Cardiac septum (tissue), 1 donor: ENCODE data around the gene BIRC6. TPM values are rescaled to one million over a fixed set of nuclear protein-coding genes. Genes with fewer than 3 reads are reported as not detected.
"Not testable (repeated sequence)": the region's sequence is repeated elsewhere in the genome, so short reads cannot be mapped to it uniquely, and the experiment has no call there.

ENCODE experiments used
- DNase-seq: peaks from one replicate; pipeline ENCODE4 v3.0.0-alpha.2; 2020; ENCODE audit warnings: low spot score
- intact Hi-C: fragments of 100-400 bp; cut with DNase I; formaldehyde crosslinking; loops from one replicate; pipeline ENCODE4 v1.14.0; 2022
- total RNA-seq: library from RNA; stranded (reverse); fragmentation: NEBNext Ultra II Directional; extraction: Animal tissue kit (Norgen Biotek cat#: 25700); gene quantifications from one replicate; pipeline ENCODE4 v1.2.1, GENCODE V29; 2021
- donor health status: DM: no; HTN: no; CAD: no.

The BIRC6 gene
- total RNA-seq, 1 donor from 2014 or later: 57.0 TPM

DNA sequence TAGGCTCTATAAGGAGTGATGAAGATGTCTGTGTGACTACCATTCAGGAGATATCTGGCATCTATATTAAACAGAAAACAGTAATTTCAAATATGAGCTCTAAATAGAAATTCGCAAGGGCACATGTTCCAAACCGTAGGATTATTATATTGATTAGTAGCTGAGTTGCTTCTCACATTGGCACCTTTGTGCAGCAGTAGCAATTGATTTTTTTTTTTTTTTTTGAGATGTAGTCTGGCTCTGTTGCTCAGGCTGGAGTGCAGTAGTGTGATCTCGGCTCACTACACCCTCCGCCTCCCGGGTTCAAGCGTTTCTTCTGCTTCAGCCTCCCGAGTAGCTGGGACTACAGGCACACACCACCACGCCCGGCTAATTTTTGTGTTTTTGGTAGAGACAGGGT, 12.4 kb downstream of the BIRC6 start:
- intact Hi-C loops: no loop called here
- no peak for DNase-seq

DNA sequence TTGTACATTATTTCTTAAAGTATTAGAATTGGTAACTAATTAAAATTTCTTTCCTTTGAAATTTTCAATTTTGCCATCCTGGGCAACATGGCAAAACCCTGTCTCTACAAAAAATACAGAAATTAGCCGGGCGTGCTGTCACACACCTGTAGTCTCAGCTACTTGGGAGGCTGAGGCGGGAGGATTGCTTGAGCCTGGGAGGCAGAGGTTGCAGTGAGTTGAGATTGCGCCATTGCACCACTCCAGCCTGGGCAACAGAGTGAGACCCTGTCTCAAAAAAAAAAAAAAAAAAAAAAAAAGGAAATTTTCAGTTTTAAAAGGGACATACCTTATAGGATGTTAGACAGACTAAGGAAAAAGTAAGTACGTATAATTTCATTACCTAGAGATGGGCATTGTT, 14.1 kb downstream of the BIRC6 start:
- DNase-seq, intact Hi-C loops: not testable (repeated sequence)

DNA sequence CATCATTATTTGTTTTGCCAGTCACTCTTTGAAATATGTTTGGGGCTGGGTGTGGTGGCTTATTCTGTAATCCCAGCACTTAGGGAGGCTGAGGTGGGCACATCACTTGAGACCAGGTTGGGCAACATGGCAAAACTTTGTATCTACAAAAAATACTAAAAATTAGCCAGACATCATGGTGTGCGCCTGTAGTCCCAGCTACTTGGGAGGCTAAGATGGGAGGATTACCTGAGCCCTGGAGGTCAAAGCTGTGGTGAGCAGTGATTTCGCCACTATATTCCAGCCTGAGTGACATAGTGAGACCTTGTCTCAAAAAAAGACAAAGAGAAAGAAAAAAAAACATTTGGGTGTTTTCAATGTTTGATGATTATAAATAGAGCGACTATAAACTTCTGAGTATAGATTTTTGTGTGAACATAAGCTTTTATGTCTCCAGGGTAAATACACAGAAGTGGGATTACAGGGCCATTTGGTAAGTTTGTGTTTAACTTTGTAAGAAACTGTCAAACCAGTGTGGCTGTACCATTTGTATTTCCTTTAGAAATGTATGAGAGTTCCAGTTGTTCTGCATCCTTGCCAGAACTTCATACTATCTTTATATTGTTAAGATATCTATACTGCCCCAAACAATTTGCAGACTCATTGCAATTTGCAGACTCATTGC, 15.8 kb downstream of the BIRC6 start:
- no peak for DNase-seq
- intact Hi-C loops: no loop called here

DNA sequence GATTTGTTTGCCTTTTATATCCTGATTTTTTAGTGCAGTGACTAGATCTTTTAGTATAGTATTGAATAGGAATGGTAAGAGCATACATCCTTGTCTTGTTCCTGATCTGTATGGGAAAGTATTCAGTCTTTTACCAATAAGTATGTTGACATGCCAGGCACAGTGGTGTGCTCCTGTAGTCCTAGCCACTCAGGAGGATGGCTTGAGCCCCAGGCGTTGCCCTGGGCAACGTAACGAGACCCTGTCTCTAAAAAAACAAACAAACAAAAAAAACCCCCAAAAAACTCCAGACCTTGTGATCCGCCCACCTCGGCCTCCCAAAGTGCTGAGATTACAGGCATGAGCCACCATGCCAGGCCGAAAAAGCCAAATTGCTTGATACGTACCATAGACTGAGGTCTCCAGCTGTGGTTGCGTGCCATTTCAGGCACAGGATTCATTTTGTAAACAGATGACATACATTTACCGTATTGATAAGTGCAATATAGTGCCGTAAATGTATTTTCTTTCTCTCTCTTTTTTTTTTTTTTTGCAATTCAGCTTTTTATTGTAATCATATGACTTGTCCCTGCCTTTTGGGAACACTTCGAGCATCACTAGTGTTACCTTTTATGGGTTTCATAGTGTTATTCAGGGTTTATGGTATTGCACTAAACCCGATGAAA, 18.5 kb downstream of the BIRC6 start:
- DNase-seq: no peak
- intact Hi-C loops: no loop called here

DNA sequence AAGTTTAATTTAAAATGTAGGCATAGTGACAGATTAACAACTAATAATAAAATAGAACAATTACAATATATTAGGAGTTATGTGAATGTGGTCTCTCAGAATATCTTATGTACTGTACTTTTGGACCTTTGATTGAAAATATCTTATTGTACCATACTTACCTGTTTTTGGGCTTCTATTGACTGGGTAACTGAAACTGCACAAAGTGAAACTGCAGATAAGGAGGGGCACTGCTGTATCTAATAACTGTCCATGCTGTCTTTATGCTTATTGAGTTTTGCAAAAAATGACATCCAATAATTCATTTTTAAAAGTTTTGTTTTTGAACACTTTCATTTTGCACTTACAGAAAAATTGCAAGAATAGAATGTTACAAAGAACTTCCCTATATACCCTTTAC, 19.9 kb downstream of the BIRC6 start:
- no peak for DNase-seq
- intact Hi-C loops: no loop called here

DNA sequence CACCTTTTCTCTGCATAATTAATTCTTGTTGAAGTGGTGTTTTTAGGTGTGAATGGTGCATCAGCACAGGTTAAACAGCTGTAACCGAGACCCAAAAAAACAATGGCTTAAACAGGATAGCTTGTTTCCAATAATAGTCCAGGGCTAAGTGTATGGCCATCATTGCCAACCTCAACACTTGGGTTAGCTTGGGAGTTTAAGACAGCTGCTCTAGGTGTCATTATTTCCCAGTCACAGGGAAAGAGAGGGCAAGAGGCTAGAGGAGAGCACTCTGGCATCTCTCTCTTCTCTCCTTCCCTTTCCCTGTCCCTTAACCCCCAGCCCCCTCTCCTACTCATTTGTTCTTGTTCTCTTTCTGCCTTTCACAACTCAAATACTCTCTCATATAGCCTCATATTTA, 21.1 kb downstream of the BIRC6 start:
- intact Hi-C loops: no loop called here

DNA sequence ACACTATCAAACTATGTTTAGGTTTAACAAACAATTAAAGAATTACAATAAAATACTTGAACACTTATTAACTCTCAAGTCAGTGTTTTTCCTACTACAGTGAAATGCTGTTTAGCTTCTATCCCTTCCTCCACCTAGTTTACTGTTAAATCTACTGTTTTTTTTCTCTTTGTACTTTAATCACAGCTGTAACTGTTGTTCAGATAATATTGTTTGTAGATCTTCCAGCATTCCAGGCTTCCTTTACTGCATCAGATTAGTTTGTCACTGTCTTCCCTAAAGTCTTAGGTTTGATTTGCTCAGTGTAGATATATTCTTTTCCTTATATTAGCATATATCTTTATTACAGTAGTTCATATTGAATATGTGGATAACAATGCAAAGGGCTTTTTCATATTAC, 22.5 kb downstream of the BIRC6 start:
- intact Hi-C loops: no loop called here
- no peak for DNase-seq

More for the DNA sequence above, 21.1 kb downstream of the BIRC6 start:
- no peak for DNase-seq

DNA sequence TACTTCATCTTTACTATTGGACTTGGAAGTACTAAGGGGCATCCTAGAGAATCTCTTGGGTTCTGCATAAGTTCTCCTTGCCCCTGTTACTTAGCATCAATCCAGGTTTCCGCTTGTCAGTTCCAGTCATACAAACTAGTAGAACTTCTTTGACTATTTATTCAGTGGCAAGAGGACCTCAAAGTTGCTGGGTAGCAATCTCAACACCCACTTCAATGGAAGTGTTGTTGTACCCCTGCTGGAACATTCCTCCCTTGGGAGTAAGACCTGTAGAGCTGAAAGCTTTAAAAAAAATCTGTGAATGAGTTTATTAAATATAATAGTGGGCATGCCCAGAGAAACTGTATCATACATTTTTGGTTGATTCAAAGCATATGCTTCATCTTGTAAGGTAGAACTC, 27.0 kb downstream of the BIRC6 start:
- intact Hi-C loops: no loop called here
- DNase-seq: no peak

DNA sequence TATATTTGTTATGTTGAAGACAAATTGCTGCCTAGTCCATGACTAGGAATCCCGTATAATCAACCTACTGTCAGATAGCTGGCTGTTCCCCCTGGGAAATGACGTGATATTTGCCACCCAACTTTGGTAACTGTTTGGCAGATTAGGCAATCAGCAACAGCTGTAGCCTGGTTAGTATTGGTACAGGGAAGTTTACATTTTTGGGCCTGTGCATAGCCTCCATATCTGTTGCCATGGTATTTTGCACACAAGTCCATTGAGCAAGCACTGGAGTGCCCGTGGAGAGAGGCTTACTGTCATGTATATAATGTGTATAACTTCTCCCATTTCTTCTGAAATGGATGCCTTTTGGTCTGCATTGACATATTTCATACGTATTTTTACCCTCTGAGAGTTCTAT, 27.7 kb downstream of the BIRC6 start:
- no peak for DNase-seq
- intact Hi-C loops: no loop called here

DNA sequence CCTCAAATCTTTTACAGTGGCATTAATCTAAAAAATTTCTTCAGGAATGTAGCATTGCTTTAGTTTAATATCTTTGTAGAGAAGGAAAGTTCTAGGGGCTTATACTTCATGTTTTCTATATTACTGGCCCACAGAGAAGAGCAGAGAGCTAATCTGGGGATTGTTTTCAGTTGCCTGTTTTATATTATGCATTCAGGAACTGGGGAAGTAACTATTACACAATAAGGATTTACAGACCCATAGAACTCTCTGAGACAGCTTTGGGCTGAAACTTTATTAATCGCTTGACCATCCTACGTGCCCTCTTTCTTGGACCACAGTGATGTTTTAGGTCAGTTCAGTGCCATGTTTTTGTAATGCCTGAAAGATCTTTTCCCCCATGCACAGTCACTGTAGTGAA, 29.9 kb downstream of the BIRC6 start:
- no peak for DNase-seq
- intact Hi-C loops: no loop called here

DNA sequence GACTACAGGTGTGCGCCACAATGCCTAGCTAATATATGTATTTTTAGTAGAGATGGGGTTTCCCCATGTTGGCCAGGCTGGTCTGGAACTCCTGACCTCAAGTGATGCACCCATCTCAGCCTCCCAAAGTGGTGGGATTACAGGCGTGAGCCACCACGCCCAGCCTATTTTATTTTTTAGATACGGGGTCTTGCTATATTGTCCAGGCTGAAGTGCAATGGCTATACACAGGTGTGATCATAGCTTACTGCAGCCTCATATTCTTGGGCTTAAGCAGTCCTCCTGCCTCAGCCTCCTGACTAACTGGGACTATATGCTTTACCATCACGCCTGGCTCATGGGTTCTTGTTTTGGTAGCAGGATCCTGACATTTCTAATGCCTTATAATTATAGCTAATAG, 42.4 kb downstream of the BIRC6 start:
- no peak for DNase-seq
- intact Hi-C loops: no loop called here

DNA sequence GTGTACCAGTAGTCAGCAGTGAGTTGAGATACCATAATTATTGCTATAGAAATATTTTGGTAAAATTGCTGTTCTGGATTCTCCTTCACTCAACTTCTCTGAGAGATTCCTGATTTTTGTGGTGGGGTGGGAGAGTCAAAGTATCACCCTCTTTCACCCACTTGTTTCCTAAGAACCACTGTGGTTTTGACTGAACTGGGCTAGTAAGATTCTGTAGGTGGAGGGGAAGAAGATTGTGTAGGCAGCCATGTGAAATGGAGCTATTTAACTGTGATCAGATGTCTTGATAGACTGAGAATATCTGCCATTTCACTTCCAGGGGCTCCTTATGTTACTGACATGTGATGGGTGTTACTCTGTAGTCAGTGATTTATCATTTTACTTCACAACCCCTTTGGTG, 45.3 kb downstream of the BIRC6 start:
- DNase-seq: no peak

DNA sequence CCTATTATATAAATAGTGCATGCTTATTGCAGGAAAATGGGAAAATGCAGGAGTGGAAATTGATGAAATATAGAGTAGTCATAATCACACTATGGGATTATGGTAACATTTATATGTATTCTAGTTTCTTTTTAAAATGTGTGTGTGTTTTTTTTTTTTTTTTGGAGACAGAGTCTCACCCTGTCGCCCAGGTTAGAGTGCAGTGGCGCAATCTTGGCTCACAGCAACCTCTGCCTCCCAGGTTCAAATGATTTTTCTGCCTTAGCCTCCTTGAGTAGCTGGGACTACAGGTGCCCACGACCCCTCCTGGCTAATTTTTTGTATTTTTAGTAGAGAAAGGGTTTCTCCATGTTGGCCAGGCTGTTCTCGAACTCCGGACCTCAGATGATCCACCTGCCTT, 47.0 kb downstream of the BIRC6 start:
- DNase-seq: no peak
- intact Hi-C loops: no loop called here

More for the DNA sequence above, 45.3 kb downstream of the BIRC6 start:
- intact Hi-C loops: no loop called here

DNA sequence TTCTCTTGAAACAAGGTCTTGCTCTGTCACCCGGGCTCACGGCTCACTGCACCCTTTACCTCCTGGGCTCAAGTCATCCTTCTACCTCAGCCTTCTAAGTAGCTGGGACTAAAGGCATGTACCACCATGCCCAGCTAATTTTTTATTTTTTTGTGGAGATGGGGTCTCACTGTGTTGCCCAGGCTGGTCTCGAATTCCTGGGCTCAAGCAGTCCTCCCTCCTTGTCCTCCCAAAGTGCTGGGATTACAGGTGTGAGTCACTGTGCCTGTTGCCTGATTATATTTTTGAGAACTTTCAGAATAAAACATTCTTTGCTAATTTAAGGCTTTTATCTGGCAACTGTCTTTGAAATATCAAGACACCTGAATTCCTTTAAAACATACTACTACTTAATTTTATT, 47.9 kb downstream of the BIRC6 start:
- DNase-seq: no peak
- intact Hi-C loops: no loop called here

DNA sequence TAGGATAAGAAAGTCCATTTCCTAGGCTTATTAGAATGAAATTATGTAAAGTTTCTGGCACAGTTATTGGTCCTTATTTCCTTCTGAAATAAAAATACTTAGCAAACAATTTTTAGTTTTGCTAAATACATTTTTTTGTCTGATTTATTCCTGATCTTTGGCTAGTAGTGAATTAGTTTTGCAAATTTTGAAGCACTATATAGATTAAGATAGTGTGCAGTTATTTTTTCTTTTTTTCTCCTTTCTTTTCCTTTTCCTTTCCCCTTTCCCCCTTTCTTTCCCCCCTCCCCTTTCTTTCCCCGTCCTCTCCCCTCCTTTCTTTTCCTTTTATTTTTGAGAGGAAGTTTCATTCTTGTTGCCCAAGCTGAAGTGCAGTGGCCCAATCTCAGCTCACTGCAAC, 59.7 kb downstream of the BIRC6 start:
- no peak for DNase-seq
- intact Hi-C loops: no loop called here

DNA sequence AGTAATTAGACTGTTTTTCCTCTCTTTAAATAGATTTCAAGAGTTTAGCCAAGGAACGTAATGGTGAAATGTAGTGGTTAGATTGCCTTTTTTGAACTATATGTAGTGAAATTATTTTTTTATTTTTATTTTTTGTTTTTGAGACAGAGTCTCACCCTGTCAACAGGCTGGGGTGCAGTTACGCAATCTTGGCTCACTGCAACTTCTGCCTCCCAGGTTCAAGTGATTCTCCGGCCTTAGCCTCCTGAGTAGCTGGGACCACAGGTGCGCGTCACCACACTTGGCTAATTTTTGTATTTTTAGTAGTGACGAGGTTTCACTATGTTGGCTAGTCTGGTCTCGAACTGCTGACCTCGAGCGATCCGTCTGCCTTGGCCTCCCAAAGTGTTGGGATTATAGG, 60.8 kb downstream of the BIRC6 start:
- intact Hi-C loops: no loop called here
- DNase-seq: no peak

DNA sequence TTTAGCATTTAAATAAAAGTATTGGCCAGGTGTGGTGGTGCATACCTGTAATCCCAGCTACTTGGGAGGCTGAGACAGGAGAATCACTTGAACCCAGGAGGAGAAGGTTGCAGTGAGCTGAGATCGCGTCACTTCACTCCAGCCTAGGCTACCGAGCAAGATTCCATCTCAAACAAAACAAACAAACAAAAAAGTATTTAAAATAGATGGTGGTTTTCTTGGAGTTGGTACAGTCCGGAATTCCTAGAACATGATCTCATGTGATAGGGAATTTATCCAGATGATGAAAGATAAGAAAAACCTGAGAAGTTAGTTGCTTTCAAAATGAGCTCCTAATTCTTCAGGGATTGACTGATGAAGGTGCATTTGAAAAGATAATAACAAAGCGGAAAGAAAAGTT, 62.0 kb downstream of the BIRC6 start:
- intact Hi-C loops: no loop called here
- DNase-seq: no peak

DNA sequence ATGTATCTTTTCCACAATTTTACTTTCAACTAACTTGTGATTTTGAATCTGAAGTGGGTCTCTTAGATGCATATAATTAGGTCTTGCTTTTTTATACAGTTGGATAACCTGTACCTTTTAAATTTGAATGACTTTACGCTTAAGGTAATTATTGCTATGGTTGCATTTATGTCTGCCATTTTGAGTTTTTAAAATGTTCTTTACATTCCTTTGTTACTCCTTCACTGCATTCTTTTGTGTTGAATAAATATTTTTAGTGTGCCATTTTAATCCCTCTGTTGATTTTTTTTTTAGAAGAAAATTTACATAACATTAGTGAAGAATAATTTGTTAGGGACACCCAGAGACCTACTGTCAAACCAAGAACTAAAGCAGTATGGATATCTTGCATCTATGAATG, 65.3 kb downstream of the BIRC6 start:
- intact Hi-C loops: no loop called here
- no peak for DNase-seq

DNA sequence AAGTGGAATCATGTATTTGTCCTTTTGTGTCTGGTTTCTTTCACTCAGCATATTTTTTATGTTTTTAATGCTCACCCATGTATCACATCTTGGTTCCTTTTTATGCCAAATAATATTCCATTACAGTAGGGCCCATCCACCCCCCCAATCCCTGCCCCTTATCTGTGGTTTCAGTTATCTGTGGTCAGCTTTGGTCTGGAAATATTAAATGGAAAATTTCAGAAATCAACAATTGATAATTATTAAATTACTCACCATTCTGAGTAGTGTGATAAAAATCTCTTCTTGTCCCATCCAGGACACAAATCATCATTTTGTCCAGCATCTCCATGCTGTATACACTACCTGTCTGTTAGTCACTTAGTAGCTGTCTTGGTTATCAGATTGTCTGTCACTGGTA, 66.7 kb downstream of the BIRC6 start:
- DNase-seq: no peak
- intact Hi-C loops: no loop called here

DNA sequence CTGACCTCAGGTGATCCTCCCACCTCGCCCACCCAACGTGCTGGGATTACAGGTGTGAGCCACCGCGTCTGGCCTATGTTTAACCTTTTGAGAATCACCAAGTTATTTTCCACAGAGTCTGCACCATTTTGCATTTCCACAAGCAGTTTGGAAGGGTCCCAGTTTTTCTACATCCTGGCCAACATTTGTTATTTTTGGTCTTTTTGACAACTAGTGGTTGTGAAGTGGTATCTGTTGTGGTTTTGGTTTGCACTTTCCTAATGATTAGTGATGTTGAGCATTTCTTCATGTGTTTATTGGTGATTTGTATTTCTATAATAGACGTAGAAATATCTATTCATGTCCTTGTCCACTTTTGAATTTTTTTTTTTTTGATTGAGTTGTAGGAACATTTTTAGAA, 67.9 kb downstream of the BIRC6 start:
- no peak for DNase-seq
- intact Hi-C loops: no loop called here

DNA sequence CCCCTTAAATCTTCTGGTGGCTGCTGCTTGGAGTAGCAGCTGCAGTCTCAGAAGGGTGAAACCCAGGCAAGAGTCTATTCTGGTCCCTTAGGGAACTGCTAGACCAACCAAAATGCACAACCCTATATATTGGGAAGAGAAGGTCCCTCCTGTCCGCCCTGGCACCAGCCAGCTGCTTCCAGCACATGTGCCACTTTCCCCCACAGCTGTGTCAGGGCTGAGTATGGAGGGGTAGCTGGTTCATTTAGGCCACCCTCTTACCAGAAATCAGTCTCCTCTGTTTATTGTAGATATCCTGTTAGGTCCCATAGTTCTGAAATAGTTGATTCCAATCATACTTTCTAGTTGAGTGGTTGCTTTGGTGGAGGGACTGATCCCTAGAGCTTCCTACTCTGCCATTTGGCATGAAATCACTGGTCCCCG, 68.9 kb downstream of the BIRC6 start:
- intact Hi-C loops: no loop called here

More for the DNA sequence above, 68.9 kb downstream of the BIRC6 start:
- DNase-seq: no peak
